ENCODE measurements around the gene CEACAM16.

DNA sequence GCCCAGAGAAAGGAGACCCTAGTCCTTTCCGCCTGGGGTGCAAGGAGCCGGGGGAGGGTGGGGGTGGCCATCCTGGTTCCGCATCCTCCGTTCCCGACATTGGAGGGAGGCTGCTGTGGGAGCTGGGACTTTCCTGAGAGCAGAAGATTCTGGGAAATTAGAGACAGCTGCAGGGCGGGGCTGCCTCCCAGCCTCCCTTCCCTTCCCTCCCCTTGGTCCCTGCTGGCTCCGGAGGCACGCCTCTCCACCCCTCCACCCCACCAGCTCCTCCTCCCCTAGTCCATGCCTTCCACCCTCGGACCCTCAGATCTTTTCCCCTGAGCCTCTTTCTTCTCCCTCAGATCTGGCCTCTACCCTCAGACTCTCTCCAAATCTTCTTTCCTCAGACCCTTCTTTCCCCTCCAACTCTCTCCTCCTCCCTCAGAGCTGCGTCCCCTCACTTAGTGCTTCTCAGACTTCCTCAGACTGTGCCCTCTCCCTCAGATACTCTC lies 46.4 kb downstream of the CEACAM16 start:
- TF ChIP-seq, protein P1, sequence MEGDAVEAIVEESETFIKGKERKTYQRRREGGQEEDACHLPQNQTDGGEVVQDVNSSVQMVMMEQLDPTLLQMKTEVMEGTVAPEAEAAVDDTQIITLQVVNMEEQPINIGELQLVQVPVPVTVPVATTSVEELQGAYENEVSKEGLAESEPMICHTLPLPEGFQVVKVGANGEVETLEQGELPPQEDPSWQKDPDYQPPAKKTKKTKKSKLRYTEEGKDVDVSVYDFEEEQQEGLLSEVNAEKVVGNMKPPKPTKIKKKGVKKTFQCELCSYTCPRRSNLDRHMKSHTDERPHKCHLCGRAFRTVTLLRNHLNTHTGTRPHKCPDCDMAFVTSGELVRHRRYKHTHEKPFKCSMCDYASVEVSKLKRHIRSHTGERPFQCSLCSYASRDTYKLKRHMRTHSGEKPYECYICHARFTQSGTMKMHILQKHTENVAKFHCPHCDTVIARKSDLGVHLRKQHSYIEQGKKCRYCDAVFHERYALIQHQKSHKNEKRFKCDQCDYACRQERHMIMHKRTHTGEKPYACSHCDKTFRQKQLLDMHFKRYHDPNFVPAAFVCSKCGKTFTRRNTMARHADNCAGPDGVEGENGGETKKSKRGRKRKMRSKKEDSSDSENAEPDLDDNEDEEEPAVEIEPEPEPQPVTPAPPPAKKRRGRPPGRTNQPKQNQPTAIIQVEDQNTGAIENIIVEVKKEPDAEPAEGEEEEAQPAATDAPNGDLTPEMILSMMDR (IDR thresholded peaks at IDR 0.05): no peak
- peak in 1 of 2 donors; percentile 45 for TF ChIP-seq POLR2A (IDR thresholded peaks at IDR 0.05)

Data from Peyer's patch (tissue), 4 donors.